Mucosa of stomach (tissue), 1 donor: Measurements from ENCODE around the gene EP300.
"Not testable (repeated sequence)": the region's sequence is repeated elsewhere in the genome, so short reads cannot be mapped to it uniquely, and the experiment has no call there.

Experiments
- H3K27me3 ChIP-seq: one replicate; pipeline ENCODE4 v1.7.0; 2013; ENCODE audit warnings: mild to moderate bottlenecking, low read length; ENCODE audit not compliant: control insufficient read depth, insufficient read depth
- H3K36me3 ChIP-seq: one replicate; pipeline ENCODE4 v1.7.0; 2013; ENCODE audit warnings: low read length; ENCODE audit not compliant: control insufficient read depth, insufficient read depth
- H3K4me1 ChIP-seq: one replicate; pipeline ENCODE4 v1.7.0; 2013; ENCODE audit warnings: mild to moderate bottlenecking, low read length; ENCODE audit not compliant: control insufficient read depth, insufficient read depth
- H3K4me3 ChIP-seq: one replicate; pipeline ENCODE4 v1.7.0; 2013; ENCODE audit warnings: low read length
- H3K9ac ChIP-seq: one replicate; pipeline ENCODE4 v1.7.0; 2013; ENCODE audit warnings: mild to moderate bottlenecking, low read length, moderate library complexity
- H3K9me3 ChIP-seq: one replicate; pipeline ENCODE4 v1.7.0; 2013; ENCODE audit warnings: mild to moderate bottlenecking, low read length, moderate library complexity; ENCODE audit not compliant: control insufficient read depth
- donor health status: Pancreatic carcinoma.

Gene EP300

DNA sequence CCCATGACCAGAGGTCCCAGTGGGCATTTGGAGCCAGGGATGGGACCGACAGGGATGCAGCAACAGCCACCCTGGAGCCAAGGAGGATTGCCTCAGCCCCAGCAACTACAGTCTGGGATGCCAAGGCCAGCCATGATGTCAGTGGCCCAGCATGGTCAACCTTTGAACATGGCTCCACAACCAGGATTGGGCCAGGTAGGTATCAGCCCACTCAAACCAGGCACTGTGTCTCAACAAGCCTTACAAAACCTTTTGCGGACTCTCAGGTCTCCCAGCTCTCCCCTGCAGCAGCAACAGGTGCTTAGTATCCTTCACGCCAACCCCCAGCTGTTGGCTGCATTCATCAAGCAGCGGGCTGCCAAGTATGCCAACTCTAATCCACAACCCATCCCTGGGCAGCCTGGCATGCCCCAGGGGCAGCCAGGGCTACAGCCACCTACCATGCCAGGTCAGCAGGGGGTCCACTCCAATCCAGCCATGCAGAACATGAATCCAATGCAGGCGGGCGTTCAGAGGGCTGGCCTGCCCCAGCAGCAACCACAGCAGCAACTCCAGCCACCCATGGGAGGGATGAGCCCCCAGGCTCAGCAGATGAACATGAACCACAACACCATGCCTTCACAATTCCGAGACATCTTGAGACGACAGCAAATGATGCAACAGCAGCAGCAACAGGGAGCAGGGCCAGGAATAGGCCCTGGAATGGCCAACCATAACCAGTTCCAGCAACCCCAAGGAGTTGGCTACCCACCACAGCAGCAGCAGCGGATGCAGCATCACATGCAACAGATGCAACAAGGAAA lies 85.4 kb downstream of the EP300 start:
- Histone ChIP-seq H3K9ac (no peak overlapping the region), H3K36me3 (peaks cover 17% of the 10 kb centered on the region), H3K4me3 (no peak overlapping the region), H3K4me1 (peaks cover 4% of the 10 kb centered on the region), H3K27me3 (no peaks in the 10 kb centered on the region), H3K9me3 (no peaks in the 10 kb centered on the region)

DNA sequence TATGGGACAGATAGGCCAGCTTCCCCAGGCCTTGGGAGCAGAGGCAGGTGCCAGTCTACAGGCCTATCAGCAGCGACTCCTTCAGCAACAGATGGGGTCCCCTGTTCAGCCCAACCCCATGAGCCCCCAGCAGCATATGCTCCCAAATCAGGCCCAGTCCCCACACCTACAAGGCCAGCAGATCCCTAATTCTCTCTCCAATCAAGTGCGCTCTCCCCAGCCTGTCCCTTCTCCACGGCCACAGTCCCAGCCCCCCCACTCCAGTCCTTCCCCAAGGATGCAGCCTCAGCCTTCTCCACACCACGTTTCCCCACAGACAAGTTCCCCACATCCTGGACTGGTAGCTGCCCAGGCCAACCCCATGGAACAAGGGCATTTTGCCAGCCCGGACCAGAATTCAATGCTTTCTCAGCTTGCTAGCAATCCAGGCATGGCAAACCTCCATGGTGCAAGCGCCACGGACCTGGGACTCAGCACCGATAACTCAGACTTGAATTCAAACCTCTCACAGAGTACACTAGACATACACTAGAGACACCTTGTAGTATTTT lies 86.1 kb downstream of the EP300 start:
- no peak overlapping the region for H3K9ac ChIP-seq
- H3K9me3 ChIP-seq, result no peaks in the 10 kb centered on the region
- no peaks in the 10 kb centered on the region for H3K27me3 ChIP-seq
- H3K36me3 ChIP-seq, result peaks cover 14% of the 10 kb centered on the region
- H3K4me1 ChIP-seq, result peaks cover 4% of the 10 kb centered on the region
- no peak overlapping the region for H3K4me3 ChIP-seq

DNA sequence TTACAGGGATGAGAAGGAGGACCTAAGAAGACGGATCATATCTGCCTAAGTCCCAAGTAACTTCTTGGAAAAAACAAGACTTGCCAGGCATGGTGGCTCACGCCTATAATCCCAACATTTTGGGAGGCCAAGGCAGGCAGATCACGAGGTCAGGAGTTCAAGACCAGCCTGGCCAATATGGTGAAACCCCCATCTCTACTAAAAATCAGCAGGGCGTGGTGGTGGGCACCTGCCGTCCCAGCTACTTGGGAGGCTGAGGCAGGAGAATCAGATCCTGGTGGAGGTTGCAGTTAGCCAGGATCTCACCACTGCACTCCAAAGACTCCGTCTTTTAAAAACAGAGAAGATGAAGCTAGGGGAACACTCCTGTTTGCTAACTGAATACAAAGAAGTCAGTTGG lies 88.0 kb downstream of the EP300 start:
- H3K36me3 ChIP-seq, result peaks cover 12% of the 10 kb centered on the region
- H3K4me1 ChIP-seq, result not testable (repeated sequence)

DNA sequence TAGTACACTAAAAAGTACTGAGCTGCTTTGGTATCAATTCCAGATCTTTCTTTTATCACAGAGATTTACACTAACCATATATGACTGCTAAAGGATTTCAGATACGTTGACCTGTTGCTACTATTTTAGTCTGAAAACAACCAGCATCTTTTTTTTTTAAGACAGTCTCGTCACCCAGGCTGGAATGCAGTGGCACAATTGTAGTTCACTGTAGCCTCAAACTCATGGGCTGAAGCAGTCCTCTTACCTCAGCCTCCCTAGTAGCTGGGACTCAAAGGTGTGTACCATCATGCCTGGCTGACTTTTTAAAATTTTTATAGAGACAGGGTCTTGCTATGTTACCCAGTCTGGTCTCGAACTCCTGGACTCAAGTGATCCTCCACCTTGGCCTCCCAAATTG lies 88.5 kb downstream of the EP300 start:
- Histone ChIP-seq H3K36me3 (peaks cover 12% of the 10 kb centered on the region), H3K4me3 (no peak overlapping the region), H3K9ac (no peak overlapping the region), H3K27me3 (no peaks in the 10 kb centered on the region), H3K4me1 (peaks cover 4% of the 10 kb centered on the region), H3K9me3 (no peaks in the 10 kb centered on the region)

More for the DNA sequence above, 88.0 kb downstream of the EP300 start:
- H3K27me3 ChIP-seq, H3K9me3 ChIP-seq, H3K4me3 ChIP-seq, H3K9ac ChIP-seq: not testable (repeated sequence)

DNA sequence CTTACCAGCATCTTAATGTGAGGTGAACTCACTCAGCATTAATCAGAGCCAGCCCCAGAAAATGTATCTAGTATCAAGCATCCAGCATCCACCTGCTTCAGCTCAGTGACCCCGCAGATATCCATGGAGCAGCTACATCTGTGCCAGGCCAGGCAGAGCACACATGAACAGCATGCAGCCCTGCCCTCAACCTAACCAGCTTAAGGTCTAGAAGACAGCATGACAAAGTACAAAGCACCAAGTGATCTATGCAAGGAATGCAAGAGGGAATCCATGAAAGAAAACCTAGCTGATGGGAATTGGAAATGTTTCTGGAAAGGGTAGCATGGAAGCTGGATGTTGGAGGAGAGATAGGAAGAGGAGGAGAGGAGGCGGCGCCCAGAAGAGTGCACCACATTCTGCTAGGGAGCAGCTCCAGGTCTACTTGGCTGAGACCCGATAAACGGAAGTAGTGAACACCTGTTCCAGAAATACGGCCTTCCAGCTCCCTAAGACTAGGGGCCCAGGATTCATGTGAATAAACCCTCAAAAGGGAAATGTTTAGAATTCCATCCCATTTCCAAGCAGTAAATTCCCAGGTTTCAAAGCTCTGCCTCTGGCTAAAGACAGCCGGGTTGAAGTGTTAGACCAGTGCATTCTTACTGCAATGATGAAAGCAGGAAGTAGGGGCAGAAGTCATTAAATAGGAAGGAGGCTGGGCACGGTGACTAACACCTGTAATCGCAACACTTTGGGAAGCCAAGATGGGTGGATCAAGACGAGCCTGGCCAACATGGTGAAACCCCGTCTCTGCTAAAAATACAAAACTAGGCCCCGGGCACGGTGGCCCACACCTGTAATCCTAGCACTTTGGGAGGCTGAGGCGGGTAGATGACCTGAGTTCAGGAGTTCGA lies 89.2 kb downstream of the EP300 start:
- H3K4me3 ChIP-seq, result no peak overlapping the region

DNA sequence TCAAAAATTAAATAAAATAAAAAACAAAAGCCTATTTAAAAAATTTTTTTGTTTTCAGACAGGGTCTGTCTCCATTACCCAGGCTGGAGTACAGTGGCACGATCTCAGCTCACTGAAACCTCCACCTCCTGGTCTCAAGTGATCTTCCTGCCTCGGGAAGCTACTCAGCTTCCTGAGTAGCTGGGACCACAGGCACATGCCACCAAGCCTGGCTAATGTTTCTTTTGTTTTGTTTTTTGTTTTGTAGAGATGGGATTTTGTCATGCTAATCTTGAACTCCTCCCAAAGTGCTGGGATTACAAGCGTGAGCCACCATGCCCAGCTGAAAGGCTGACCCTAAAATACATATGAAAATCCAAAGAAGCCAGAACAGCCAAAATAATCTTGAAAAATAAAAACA lies 92.3 kb downstream of the EP300 start:
- no peaks in the 10 kb centered on the region for H3K9me3 ChIP-seq
- no peaks in the 10 kb centered on the region for H3K36me3 ChIP-seq
- peaks cover 4% of the 10 kb centered on the region for H3K4me1 ChIP-seq
- no peaks in the 10 kb centered on the region for H3K27me3 ChIP-seq
- no peak overlapping the region for H3K9ac ChIP-seq
- H3K4me3 ChIP-seq, result no peak overlapping the region

More for the DNA sequence above, 89.2 kb downstream of the EP300 start:
- peaks cover 12% of the 10 kb centered on the region for H3K36me3 ChIP-seq
- H3K4me1 ChIP-seq, result peaks cover 4% of the 10 kb centered on the region
- no peak overlapping the region for H3K9ac ChIP-seq
- H3K9me3 ChIP-seq, result no peaks in the 10 kb centered on the region
- no peaks in the 10 kb centered on the region for H3K27me3 ChIP-seq

DNA sequence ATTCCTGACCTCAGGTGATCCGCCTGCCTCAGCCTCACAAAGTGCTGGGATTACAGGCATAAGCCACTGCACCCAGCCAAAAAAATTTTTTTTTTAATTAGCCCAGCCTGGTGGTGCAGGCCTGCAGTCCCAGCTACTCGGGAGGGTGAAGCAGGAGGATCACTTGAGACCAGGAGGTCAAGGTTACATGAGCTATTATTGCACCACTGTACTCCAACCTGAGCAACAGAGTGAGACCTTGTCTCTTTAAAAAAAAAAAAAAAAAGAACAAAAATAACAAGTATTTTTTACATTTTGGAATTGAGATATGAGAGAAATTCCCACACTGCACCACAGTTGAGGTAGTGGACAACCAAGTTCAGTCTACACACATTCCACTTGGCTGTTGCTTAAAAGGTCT lies 99.1 kb downstream of the EP300 start:
- Histone ChIP-seq H3K36me3 (no peaks in the 10 kb centered on the region), H3K4me1 (peaks cover 4% of the 10 kb centered on the region), H3K9ac (no peak overlapping the region), H3K27me3 (no peaks in the 10 kb centered on the region), H3K4me3 (no peak overlapping the region), H3K9me3 (no peaks in the 10 kb centered on the region)

DNA sequence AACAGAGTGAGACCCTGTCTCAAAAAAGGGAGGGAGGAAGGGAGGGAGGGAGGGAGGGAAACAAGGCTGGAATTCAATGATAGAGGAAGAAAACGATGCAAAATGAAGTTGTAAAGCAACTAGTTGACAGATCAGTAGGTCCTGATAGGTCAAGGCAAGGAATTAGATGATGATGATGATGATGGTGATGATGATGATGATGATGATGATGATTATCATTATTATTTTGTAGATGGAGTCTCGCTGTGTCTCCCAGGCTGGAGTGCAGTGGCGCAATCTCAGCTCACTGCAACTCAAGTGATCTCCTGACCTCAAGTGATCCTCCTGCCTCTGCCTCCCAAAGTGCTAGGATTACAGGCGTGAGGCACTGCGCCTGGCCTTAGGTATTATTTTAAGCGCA lies 101.4 kb downstream of the EP300 start:
- H3K9ac ChIP-seq, result no peak overlapping the region
- no peaks in the 10 kb centered on the region for H3K27me3 ChIP-seq
- H3K4me3 ChIP-seq, result no peak overlapping the region
- no peaks in the 10 kb centered on the region for H3K9me3 ChIP-seq
- no peaks in the 10 kb centered on the region for H3K36me3 ChIP-seq
- H3K4me1 ChIP-seq, result peaks cover 11% of the 10 kb centered on the region

DNA sequence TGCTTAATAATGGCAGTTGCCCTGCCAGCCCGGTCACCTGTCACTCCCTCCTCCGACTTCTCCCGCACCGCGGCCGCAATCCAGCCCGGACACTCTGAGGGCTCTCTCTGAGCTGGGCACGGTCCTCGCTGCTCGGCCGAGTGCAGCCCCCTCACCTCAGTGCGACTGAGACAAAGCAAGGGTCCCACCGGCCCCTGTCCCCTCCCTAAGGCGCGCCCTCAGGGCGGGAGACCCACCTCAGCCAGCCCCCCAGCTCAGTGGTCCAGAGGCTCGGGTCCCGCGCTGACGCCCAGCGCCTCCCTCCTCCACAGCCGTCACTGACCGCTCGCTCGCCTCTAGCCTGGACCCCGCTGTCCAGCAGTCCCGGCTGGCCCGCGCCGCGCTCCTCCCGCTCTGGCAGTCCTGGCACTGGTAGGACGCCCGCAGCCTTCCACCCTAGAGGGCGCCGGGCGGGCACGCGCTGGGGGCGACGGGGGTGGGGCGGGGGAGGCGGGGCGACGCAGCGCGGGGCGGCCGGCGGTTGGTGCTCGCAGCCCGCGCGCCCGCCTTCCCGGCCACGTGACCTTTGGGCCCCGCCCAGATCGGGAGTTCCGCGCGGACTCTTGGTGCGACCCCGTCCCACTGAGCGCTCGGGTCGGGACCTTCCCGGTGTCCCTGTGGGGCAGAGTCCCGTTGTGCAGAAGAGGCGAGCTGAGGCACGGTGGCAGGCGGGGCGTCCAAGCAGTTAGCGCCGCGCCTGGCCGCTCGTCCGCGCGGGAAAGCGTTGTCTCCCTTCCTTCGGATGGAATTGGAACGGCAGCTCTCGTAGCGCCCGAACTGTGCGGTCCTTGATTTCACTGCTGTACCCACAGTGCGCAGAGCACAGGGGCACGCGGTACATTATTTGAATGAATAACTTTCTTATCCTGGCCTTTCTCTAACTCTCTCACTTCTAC lies 104.9 kb downstream of the EP300 start:
- Histone ChIP-seq H3K27me3 (no peaks in the 10 kb centered on the region), H3K36me3 (no peaks in the 10 kb centered on the region), H3K9ac (peak overlapping the region; percentile 68)

DNA sequence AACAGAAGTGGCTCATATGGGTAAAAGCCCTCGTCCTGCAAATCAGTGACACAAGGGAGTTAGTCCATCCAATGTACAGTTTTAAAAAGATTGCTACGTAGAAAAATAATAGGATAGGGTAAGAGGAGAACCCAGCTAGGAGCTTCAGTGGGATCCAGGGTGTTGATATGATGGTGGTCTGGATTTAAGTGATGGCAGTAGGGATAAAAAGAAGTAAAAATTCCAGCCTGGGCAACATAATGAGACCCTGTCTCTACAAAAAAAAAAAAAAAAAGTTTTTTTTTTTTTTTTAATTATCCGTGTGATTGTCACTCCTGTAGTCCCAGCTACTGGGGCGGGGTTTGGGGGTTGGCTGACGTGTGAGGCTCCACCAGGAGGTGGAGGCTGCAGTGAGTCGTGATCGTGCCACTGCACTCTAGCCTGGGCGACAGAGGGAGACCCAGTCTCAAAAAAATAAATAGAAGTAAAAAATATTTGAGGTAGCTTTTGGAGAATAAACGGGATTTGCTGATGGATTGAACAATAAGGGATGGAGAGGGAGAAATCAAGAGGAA lies 105.7 kb downstream of the EP300 start:
- Histone ChIP-seq H3K9ac (peak overlapping the region; percentile 33), H3K27me3 (no peaks in the 10 kb centered on the region), H3K9me3 (no peaks in the 10 kb centered on the region), H3K36me3 (no peaks in the 10 kb centered on the region), H3K4me3 (peak overlapping the region; percentile 27), H3K4me1 (peaks cover 16% of the 10 kb centered on the region)

More for the DNA sequence above, 104.9 kb downstream of the EP300 start:
- H3K4me3 ChIP-seq, result peak overlapping the region; percentile 51
- H3K4me1 ChIP-seq, result peaks cover 16% of the 10 kb centered on the region
- H3K9me3 ChIP-seq, result no peaks in the 10 kb centered on the region

DNA sequence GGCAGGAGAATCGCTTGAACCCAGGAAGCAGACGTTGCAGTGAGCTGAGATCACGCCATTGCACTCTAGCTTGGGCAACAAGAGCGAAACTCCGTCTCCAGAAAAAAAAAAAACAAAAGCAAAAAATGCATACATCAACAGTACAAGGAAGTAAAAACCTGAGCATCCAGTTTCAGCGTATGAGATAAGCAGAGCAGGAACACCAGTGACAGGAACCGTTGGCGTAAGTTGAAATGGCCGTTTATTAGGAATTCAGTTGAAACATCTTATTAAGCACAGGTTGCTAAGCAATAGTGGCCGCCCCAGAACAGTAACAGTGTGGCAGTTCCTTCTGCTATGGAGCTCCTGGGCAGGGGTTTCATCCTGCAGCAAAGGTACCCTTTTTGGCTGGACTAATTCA lies 108.7 kb downstream of the EP300 start:
- Histone ChIP-seq H3K36me3 (no peaks in the 10 kb centered on the region), H3K9ac (no peak overlapping the region), H3K27me3 (no peaks in the 10 kb centered on the region), H3K4me3 (no peak overlapping the region), H3K9me3 (no peaks in the 10 kb centered on the region), H3K4me1 (peaks cover 18% of the 10 kb centered on the region)
